ENCODE results near the gene SPHK1.

Gene SPHK1

GRCh38 chr17:76363107-76363842 lies 21.1 kb upstream of the SPHK1 start:
- DNase-seq, result no peak

DNA sequence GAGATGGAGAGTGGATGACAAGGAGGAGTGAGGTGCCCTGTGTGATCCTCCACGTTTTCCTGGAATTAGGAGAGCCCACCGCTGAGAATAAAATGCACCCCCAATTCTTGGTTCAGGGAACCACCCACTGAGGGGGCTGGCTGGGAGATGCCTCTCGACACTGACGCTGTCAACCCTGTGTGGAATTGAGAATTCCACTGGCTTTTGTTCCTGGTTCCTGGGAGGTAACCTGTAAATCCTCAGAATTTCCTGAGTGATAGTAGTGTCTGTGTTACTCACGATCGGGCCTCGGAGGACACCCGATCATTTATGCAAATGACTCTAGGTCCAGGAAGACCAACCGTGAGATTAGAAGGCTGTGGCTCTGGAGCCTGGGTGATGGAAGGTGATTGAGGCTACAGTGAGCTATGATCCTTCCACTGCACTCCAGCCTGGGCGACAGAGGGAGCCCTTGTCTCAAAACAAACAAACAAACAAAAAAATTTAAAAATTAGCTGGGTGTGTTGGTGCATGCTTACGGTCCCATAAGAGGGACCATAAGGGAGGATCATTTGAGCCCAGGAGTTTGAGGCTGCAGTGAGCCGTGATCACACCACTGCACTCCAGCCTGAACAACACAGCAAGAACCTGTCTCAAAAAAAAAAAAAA lies 19.0 kb upstream of the SPHK1 start:
- DNase-seq, result no peak

DNA sequence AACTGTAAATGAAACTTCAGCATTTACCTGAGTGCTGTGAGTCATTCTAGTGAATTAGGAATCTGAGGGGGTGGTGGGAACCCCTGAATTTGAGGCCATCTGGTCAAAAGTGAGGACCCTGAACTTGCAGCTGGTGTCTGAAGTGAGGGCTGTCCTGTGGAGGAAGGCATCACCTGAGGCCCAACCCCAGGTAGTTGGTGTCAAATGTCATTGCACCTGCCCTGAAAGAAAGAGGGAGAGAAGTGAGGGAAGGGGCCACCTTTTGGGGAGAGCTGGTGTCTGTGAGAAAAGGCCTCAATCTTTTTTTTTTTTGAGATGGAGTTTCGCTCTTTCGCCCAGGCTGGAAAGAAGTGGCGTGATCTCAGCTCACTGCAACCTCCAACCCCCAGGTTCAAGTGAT lies 18.2 kb upstream of the SPHK1 start:
- no peak for DNase-seq

DNA sequence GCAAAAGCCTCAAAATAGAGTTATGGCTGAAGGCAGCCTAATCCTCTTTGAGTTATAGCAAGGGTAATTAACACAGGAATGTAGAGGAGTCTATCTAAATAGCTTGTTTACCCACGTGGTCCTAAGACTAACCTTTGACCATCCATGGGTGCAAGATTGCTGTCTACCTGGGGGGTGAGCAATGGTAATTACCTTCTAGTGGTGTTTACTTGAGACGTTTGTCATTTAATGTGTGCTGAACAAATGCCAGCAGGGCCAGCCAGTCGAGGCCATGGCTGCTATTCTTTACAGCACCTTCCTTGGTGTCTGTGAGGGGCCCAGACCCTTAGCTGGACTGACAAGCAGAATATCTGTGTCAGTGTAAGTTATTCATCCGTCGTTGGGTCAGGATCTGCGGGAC lies 16.8 kb upstream of the SPHK1 start:
- no peak for DNase-seq

GRCh38 chr17:76368545-76368944 lies 15.9 kb upstream of the SPHK1 start:
- DNase-seq, result no peak

- no peak for DNase-seq
These were observed 15.0 kb upstream of the SPHK1 start for GRCh38 chr17:76369379-76369778.

GRCh38 chr17:76369804-76370203 lies 14.6 kb upstream of the SPHK1 start:
- no peak for DNase-seq

- no peak for DNase-seq
These were observed 14.0 kb upstream of the SPHK1 start for GRCh38 chr17:76370261-76370993.

- DNase-seq, result no peak
These were observed 12.5 kb upstream of the SPHK1 start for GRCh38 chr17:76371656-76372628.

GRCh38 chr17:76376318-76377133 lies 7.9 kb upstream of the SPHK1 start:
- DNase-seq, result no peak

DNA sequence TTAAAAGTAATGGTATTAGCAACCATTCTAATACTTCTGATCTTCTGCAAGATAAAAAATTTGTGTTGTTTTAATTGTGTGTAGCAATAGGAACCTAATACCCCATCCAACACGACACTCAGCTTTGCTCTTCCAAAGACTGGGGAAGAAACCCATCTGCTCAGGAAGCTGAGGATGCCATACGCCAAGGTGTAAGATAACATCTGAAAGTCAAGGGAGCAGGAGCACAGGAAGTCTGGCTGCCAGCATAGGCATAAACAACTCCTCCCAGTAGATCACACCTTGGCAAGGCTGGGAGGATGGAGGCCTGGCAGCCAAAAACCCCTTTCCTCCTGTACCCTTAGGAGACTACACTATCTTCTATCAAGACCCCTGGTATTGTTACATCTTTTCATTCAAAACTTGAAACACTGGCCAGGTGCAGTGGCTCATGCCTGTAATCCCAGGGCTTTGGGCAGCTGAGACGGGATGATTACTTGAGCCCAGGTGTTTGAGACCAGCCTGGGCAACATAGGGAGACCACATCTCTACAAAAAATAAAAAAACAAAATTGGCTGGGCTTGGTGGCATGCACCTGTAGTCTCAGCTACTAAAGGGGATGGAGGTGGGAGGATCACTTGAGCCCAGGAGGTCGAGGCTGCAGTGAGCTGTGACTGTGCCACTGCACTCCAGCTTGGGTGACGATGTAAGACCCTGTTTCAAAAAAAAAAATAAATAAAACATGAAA lies 5.7 kb upstream of the SPHK1 start:
- no peak for DNase-seq

DNA sequence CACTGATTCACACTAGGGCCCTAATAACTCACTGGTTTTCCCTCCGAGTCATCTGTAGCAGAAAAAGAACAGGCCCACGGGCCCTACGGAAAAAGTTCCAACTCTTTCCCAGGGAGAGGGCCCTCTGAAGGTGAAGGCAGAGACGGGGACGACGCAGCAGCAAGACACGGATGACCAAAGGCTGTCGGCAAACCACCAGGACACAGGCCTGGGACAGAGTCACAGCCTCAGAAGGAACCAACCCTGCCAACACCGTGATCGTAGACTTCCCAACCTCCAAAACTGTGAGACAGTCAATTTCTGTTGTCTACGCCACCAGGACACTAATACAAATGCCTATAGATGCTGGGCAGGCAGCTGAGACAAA lies 5.2 kb upstream of the SPHK1 start:
- DNase-seq, result no peak

DNA sequence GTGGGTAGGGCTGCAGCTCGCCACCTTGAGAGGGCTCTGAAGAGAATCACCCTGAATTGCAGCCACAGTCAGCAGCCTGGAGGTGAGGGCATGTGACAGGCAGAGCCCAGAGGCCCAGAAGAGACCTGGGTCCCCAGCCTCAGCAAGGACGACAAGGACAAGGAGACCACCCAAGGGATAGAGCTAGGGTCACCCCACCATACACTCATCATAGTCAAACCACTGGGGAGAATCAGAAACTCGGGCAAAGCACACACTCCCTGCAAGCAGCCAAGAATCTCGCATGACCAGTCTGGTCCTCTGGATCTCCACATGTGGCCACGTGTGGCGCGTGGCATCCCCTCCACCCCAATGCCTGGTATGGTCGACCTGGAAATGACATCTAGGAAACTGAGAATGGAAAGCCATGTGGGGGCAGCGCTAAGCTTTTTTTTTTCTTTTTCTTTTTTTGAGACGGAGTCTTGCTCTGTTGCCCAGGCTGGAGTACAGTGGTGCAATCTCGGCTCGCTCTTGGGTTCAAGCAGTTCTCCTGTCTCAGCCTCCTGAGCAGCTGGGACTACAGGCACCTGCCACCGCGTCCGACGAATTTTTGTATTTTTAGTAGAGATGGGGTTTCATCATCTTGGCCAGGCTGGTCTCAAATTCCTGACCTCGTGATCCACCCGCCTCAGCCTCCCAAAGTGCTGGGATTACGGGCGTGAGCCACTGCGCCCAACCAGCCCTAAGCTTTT lies 4.6 kb upstream of the SPHK1 start:
- DNase-seq, result no peak

GRCh38 chr17:76381633-76382350 lies 2.6 kb upstream of the SPHK1 start:
- DNase-seq, result no peak

DNA sequence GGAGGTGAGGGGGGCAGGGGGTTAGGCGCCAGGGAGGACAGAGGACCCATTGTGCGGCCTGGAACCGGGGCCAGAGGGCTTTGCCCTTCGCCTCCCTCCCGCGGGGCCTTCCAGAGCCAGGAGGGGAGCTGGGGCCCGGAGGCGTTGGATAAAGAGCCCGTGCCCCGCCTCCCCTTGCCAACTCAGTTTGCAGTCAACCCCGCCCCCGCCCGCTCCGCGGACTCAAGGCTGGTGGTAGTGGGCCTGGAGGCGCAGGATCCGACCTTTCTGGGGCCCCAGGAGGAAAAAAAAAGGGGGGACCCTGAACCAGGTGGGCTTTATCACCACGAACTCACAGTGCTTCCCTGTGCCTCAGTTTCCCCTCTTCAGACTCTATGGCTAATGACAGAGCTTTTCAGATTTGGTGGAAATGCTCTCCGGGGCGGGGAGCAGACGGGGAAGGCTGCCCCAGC lies 2.0 kb upstream of the SPHK1 start:
- no peak for DNase-seq

DNA sequence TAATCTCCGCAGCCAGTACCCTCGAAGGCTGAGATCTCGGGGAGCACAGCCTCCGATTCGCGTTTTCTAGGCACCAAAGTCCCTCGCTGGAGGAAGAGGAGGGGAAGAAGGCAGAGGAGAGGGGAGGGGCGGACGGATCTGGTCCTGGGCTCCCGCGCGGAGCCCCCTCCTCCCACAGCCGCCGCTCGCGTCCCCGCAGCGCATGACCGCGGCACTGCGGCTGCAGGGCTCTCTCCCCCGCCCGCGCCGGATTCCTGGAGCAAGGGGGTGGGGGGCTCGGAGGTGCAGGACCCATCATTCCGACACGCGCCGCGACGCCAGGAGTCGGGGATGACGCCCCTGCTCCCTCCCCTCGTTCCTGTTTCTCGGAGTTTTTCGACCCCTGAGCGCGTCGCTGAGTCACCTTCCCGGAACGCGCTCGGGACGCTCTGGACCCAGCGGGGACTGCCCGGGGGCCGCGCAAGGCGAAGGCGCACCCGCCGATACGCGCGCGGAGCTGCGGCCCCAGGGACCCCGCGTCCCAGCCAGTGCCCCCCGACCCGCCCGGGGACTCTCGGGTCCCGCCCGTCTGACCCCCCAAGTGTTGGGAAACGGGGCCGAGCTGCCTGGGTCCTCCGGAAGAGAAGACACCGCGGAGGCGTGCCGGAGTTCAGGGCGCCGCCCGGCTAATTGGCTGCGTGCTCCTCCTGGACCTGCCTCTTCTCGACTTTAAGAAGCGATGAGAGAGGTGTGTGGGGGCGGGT lies 1.4 kb upstream of the SPHK1 start:
- no peak for DNase-seq

GRCh38 chr17:76383546-76384221 lies 725 bp upstream of the SPHK1 start:
- DNase-seq, result peak; percentile 66

All from activated T-cell treated with anti-CD3 and anti-CD28 coated beads, Interleukin-2, amount 50 U/mL, for 1 hour (primary cell).